ENCODE results near the gene LILRB5. TPM values are rescaled to one million over a fixed set of nuclear protein-coding genes. Genes with fewer than 3 reads are reported as not detected.
"Not testable (repeated sequence)": the region's sequence is repeated elsewhere in the genome, so short reads cannot be mapped to it uniquely, and the experiment has no call there.

Gene LILRB5
- total RNA-seq, 1 experiment from 2014 or later: not detected

GRCh38 chr19:54272181-54272580 is 15.1 kb upstream of the LILRB5 start:
- RAD21 ChIA-PET (ENCODE audit: low non-redundant PET in 1 of 2, low total read pairs in 2 of 2, uncharacterized antibody in 2 of 2, unreplicated experiment in 2 of 2); POLR2A ChIA-PET; H3K9me2 ChIP-seq (ENCODE audit: insufficient read depth); H3K4me3 ChIP-seq (replicated peaks in 1 of 2; ENCODE audit: low read depth in 1 of 2, low read length in 2 of 2); H2AFZ ChIP-seq (ENCODE audit: low read depth, low read length, poor library complexity, severe bottlenecking); H3K9ac ChIP-seq (ENCODE audit: low read length); intact Hi-C loops (cut with micrococcal nuclease); H3K9me3 ChIP-seq (ENCODE audit: control insufficient read depth in 1 of 2, insufficient read depth in 1 of 2, low read depth in 1 of 2, low read length in 2 of 2); H3K4me1 ChIP-seq (ENCODE audit: control insufficient read depth in 1 of 2, insufficient read depth in 2 of 2, low read length in 2 of 2); H3K4me2 ChIP-seq (ENCODE audit: low read length); BruUV-seq (replicated peaks); CTCF ChIA-PET; H4K20me1 ChIP-seq (ENCODE audit: insufficient read depth); H3K36me3 ChIP-seq (ENCODE audit: control insufficient read depth in 1 of 2, insufficient read depth in 2 of 2, low read length in 2 of 2); ATAC-seq; H3K27ac ChIP-seq (ENCODE audit: low read depth, low read length); DNase-seq (ENCODE audit: low read depth, low spot score); H3K79me2 ChIP-seq (ENCODE audit: insufficient read depth, low read length): not testable (repeated sequence)
- peaks cover 23% of the 10 kb centered on the region for H3K27me3 ChIP-seq (ENCODE audit: insufficient read depth, low read length)

- CTCF ChIA-PET; H3K27ac ChIP-seq (ENCODE audit: low read depth, low read length); H4K20me1 ChIP-seq (ENCODE audit: insufficient read depth); intact Hi-C loops (cut with micrococcal nuclease); DNase-seq (ENCODE audit: low read depth, low spot score); H3K4me2 ChIP-seq (ENCODE audit: low read length); RAD21 ChIA-PET (ENCODE audit: low non-redundant PET in 1 of 2, low total read pairs in 2 of 2, uncharacterized antibody in 2 of 2, unreplicated experiment in 2 of 2); H3K4me1 ChIP-seq (ENCODE audit: control insufficient read depth in 1 of 2, insufficient read depth in 2 of 2, low read length in 2 of 2); H3K4me3 ChIP-seq (replicated peaks in 1 of 2; ENCODE audit: low read depth in 1 of 2, low read length in 2 of 2); H2AFZ ChIP-seq (ENCODE audit: low read depth, low read length, poor library complexity, severe bottlenecking); H3K9me3 ChIP-seq (ENCODE audit: control insufficient read depth in 1 of 2, insufficient read depth in 1 of 2, low read depth in 1 of 2, low read length in 2 of 2); BruUV-seq (replicated peaks); H3K9ac ChIP-seq (ENCODE audit: low read length); H3K9me2 ChIP-seq (ENCODE audit: insufficient read depth); POLR2A ChIA-PET; ATAC-seq; H3K79me2 ChIP-seq (ENCODE audit: insufficient read depth, low read length); H3K36me3 ChIP-seq (ENCODE audit: control insufficient read depth in 1 of 2, insufficient read depth in 2 of 2, low read length in 2 of 2): not testable (repeated sequence)
- H3K27me3 ChIP-seq (ENCODE audit: insufficient read depth, low read length): peaks cover 23% of the 10 kb centered on the region
These were observed 14.5 kb upstream of the LILRB5 start for GRCh38 chr19:54271587-54271986.

GRCh38 chr19:54271106-54271505 is 14.0 kb upstream of the LILRB5 start:
- Histone ChIP-seq H2AFZ (ENCODE audit: low read depth, low read length, poor library complexity, severe bottlenecking) (no peak overlapping the region), H3K4me2 (ENCODE audit: low read length) (no peak overlapping the region), H3K27me3 (ENCODE audit: insufficient read depth, low read length) (peaks cover 23% of the 10 kb centered on the region), H3K79me2 (ENCODE audit: insufficient read depth, low read length) (no peaks in the 10 kb centered on the region), H3K9me3 (ENCODE audit: control insufficient read depth in 1 of 2, insufficient read depth in 1 of 2, low read depth in 1 of 2, low read length in 2 of 2) (no peaks in the 10 kb centered on the region), H3K36me3 (ENCODE audit: control insufficient read depth in 1 of 2, insufficient read depth in 2 of 2, low read length in 2 of 2) (no peaks in the 10 kb centered on the region), H3K27ac (ENCODE audit: low read depth, low read length) (no peak overlapping the region), H3K4me3 (replicated peaks in 1 of 2; ENCODE audit: low read depth in 1 of 2, low read length in 2 of 2) (no peak overlapping the region), H3K9ac (ENCODE audit: low read length) (no peak overlapping the region), H3K9me2 (ENCODE audit: insufficient read depth) (no peaks in the 10 kb centered on the region), H3K4me1 (ENCODE audit: control insufficient read depth in 1 of 2, insufficient read depth in 2 of 2, low read length in 2 of 2) (no peaks in the 10 kb centered on the region), H4K20me1 (ENCODE audit: insufficient read depth) (no peaks in the 10 kb centered on the region)
- ChIA-PET CTCF (no interaction called here), POLR2A (no interaction called here), RAD21 (ENCODE audit: low non-redundant PET in 1 of 2, low total read pairs in 2 of 2, uncharacterized antibody in 2 of 2, unreplicated experiment in 2 of 2) (no interaction called here)
- intact Hi-C loops (cut with micrococcal nuclease): no loop called here
- ATAC-seq (no peak), DNase-seq (ENCODE audit: low read depth, low spot score) (no peak)
- BruUV-seq (replicated peaks): no TSS peak
- TF ChIP-seq ZNF274 (IDR thresholded peaks at IDR 0.05; ENCODE audit: low read depth, low read length) (no peak), ZFX (IDR thresholded peaks at IDR 0.05) (no peak), ELF1 (IDR thresholded peaks at IDR 0.05; ENCODE audit: borderline replicate concordance, low read depth) (no peak), CTCF (IDR thresholded peaks at IDR 0.05 in 2 of 3, conservative IDR thresholded peaks at IDR 0.05 in 1 of 3; ENCODE audit: borderline replicate concordance in 1 of 3, insufficient read depth in 1 of 3, low read depth in 2 of 3, low read length in 2 of 3) (no peak), POLR2A (IDR thresholded peaks at IDR 0.05; ENCODE audit: borderline replicate concordance, extremely low read depth, insufficient read depth, insufficient read length) (no peak), TCF7L2 (IDR thresholded peaks at IDR 0.05; ENCODE audit: borderline replicate concordance, extremely low read depth, insufficient read depth, insufficient read length) (no peak), POLR2AphosphoS5 (IDR thresholded peaks at IDR 0.05; ENCODE audit: low read depth, low read length) (no peak), MAX (IDR thresholded peaks at IDR 0.05) (no peak), EZH2phosphoT487 (IDR thresholded peaks at IDR 0.05; ENCODE audit: borderline replicate concordance) (no peak), ATF3 (IDR thresholded peaks at IDR 0.05) (no peak), FOSL1 (IDR thresholded peaks at IDR 0.05; ENCODE audit: low read depth) (no peak)

All from HCT116 (cell line).